ENCODE data around the gene MGMT. TPM values are rescaled to one million over a fixed set of nuclear protein-coding genes. Genes with fewer than 3 reads are reported as not detected.

MGMT gene
- total and polyA plus RNA-seq, 2 donors (not counting 3 experiments of a cell fraction or from before 2014, with no cell fraction given): 15.0 to 15.2 TPM

GRCh38 chr10:129792864-129793263 lies 325.8 kb downstream of the MGMT start:
- dilution Hi-C loops (cut with MboI; ENCODE audit: extremely low pct_ligation_motif_present, low sequenced_read_pairs) (no loop called here), intact Hi-C loops (cut with micrococcal nuclease) (no loop called here)
- Histone ChIP-seq H3K4me1 (ENCODE audit: control insufficient read depth, extremely low read depth, insufficient read depth, low read length) (no peaks in the 10 kb centered on the region), H3K79me2 (ENCODE audit: control insufficient read depth, insufficient read depth, low read length) (no peaks in the 10 kb centered on the region), H3K9me1 (replicated peaks; ENCODE audit: control insufficient read depth, extremely low read depth, insufficient read depth, low read length) (no peaks in the 10 kb centered on the region), H3K4me2 (ENCODE audit: insufficient read depth, low read length) (no peak overlapping the region), H3K4me3 (replicated peaks in 1 of 3; ENCODE audit: insufficient read depth in 1 of 3, low read depth in 1 of 3, low read length in 3 of 3) (no peak overlapping the region), H3K36me3 (ENCODE audit: control insufficient read depth in 2 of 2, extremely low read depth in 1 of 2, insufficient read depth in 2 of 2, low read length in 2 of 2) (no peaks in the 10 kb centered on the region), H3K9ac (replicated peaks; ENCODE audit: extremely low read depth, insufficient read depth, low read length) (no peak overlapping the region), H3K27ac (ENCODE audit: insufficient read depth, low read depth, low read length) (no peak overlapping the region), H3K27me3 (ENCODE audit: control insufficient read depth in 2 of 2, insufficient read depth in 2 of 2, low read length in 2 of 2) (no peaks in the 10 kb centered on the region), H4K20me1 (replicated peaks; ENCODE audit: control insufficient read depth, extremely low read depth, insufficient read depth, low read length) (no peaks in the 10 kb centered on the region), H2AFZ (ENCODE audit: low read depth, low read length) (no peak overlapping the region), H3K9me3 (replicated peaks; ENCODE audit: control insufficient read depth, insufficient read depth, low read length) (peaks cover 3% of the 10 kb centered on the region)
- no peak for TF ChIP-seq POLR2A (IDR thresholded peaks at IDR 0.05; ENCODE audit: low read depth, low read length)
- TF ChIP-seq CTCF (IDR thresholded peaks at IDR 0.05; ENCODE audit: extremely low read depth in 1 of 2, insufficient read depth in 1 of 2, low read depth in 1 of 2, low read length in 2 of 2): no peak
- no peak for TF ChIP-seq EZH2 (IDR thresholded peaks at IDR 0.05; ENCODE audit: borderline replicate concordance, low read depth, low read length, severe bottlenecking)
- no peak for TF ChIP-seq GATA2 (IDR thresholded peaks at IDR 0.05; ENCODE audit: insufficient read depth, insufficient read length, low read depth, low read length)
- TF ChIP-seq POLR2AphosphoS5 (IDR thresholded peaks at IDR 0.05; ENCODE audit: insufficient read depth, low read depth, low read length): no peak
- TF ChIP-seq MYC (IDR thresholded peaks at IDR 0.05; ENCODE audit: low read depth, low read length): no peak
- TF ChIP-seq FOS (IDR thresholded peaks at IDR 0.05; ENCODE audit: borderline replicate concordance, insufficient read depth, low read length): no peak
- ChIA-PET CTCF (no interaction called here), POLR2A (no interaction called here)
- BruUV-seq (replicated peaks): no TSS peak
- DNase-seq (ENCODE audit: low read depth, low spot score) (no peak), FAIRE-seq (no peak)

- no peak overlapping the region for H3K4me2 ChIP-seq (ENCODE audit: insufficient read depth, low read length)
- no TSS peak for BruUV-seq (replicated peaks)
- no peak overlapping the region for H2AFZ ChIP-seq (ENCODE audit: low read depth, low read length)
- FAIRE-seq (no peak), DNase-seq (ENCODE audit: low read depth, low spot score) (no peak)
- H3K36me3 ChIP-seq (ENCODE audit: control insufficient read depth in 2 of 2, extremely low read depth in 1 of 2, insufficient read depth in 2 of 2, low read length in 2 of 2): no peaks in the 10 kb centered on the region
- ChIA-PET POLR2A (no interaction called here), CTCF (no interaction called here)
- intact Hi-C loops (cut with micrococcal nuclease): no loop called here
- no peak for TF ChIP-seq POLR2A (IDR thresholded peaks at IDR 0.05; ENCODE audit: low read depth, low read length)
- no peak for TF ChIP-seq MYC (IDR thresholded peaks at IDR 0.05; ENCODE audit: low read depth, low read length)
- no peak for TF ChIP-seq CTCF (IDR thresholded peaks at IDR 0.05; ENCODE audit: extremely low read depth in 1 of 2, insufficient read depth in 1 of 2, low read depth in 1 of 2, low read length in 2 of 2)
- TF ChIP-seq FOS (IDR thresholded peaks at IDR 0.05; ENCODE audit: borderline replicate concordance, insufficient read depth, low read length): no peak
- no peak for TF ChIP-seq EZH2 (IDR thresholded peaks at IDR 0.05; ENCODE audit: borderline replicate concordance, low read depth, low read length, severe bottlenecking)
- TF ChIP-seq POLR2AphosphoS5 (IDR thresholded peaks at IDR 0.05; ENCODE audit: insufficient read depth, low read depth, low read length): no peak
- TF ChIP-seq MAX (IDR thresholded peaks at IDR 0.05; ENCODE audit: insufficient read depth, insufficient read length): no peak
- no peak for TF ChIP-seq JUN (IDR thresholded peaks at IDR 0.05; ENCODE audit: borderline replicate concordance, insufficient read depth, insufficient read length, low read depth)
- TF ChIP-seq GATA2 (IDR thresholded peaks at IDR 0.05; ENCODE audit: insufficient read depth, insufficient read length, low read depth, low read length): no peak
- H4K20me1 ChIP-seq (replicated peaks; ENCODE audit: control insufficient read depth, extremely low read depth, insufficient read depth, low read length): no peaks in the 10 kb centered on the region
- no peak overlapping the region for H3K27ac ChIP-seq (ENCODE audit: insufficient read depth, low read depth, low read length)
- no peaks in the 10 kb centered on the region for H3K9me1 ChIP-seq (replicated peaks; ENCODE audit: control insufficient read depth, extremely low read depth, insufficient read depth, low read length)
- H3K27me3 ChIP-seq (ENCODE audit: control insufficient read depth in 2 of 2, insufficient read depth in 2 of 2, low read length in 2 of 2): no peaks in the 10 kb centered on the region
- no peak overlapping the region for H3K4me3 ChIP-seq (replicated peaks in 1 of 3; ENCODE audit: insufficient read depth in 1 of 3, low read depth in 1 of 3, low read length in 3 of 3)
- no peaks in the 10 kb centered on the region for H3K79me2 ChIP-seq (ENCODE audit: control insufficient read depth, insufficient read depth, low read length)
- no peaks in the 10 kb centered on the region for H3K4me1 ChIP-seq (ENCODE audit: control insufficient read depth, extremely low read depth, insufficient read depth, low read length)
- dilution Hi-C loops (cut with MboI; ENCODE audit: extremely low pct_ligation_motif_present, low sequenced_read_pairs): no loop called here
- peaks cover 3% of the 10 kb centered on the region for H3K9me3 ChIP-seq (replicated peaks; ENCODE audit: control insufficient read depth, insufficient read depth, low read length)
- no peak overlapping the region for H3K9ac ChIP-seq (replicated peaks; ENCODE audit: extremely low read depth, insufficient read depth, low read length)
Measured at GRCh38 chr10:129793479-129793878, 326.4 kb downstream of the MGMT start.
